IPS DF 4.7 (cell line): Measurements from ENCODE around the gene CXCL5.

Source experiments
- DNase-seq: peaks from one replicate; pipeline ENCODE4 v3.0.0-alpha.2; 2013; ENCODE audit warnings: low spot score; ENCODE audit errors: extremely low read depth

Gene CXCL5

GRCh38 chr4:73998040-73999011, at the start of gene CXCL5:
Gene CXCL5 (minus strand): TSS chr4:73998677. CDS start chr4:73998581, 96 bp downstream.
- DNase-seq = no peak

GRCh38 chr4:74047152-74047551, 48.7 kb upstream of the CXCL5 start:
- DNase-seq = no peak

- no peak for DNase-seq
Measured at GRCh38 chr4:74045772-74046171, 47.3 kb upstream of the CXCL5 start.

GRCh38 chr4:74045247-74045646, 46.8 kb upstream of the CXCL5 start:
- no peak for DNase-seq

- no peak for DNase-seq
Measured at GRCh38 chr4:74044677-74045076, 46.2 kb upstream of the CXCL5 start.

- no peak for DNase-seq
Measured at GRCh38 chr4:74042681-74043080, 44.2 kb upstream of the CXCL5 start.

- DNase-seq = no peak
Measured at GRCh38 chr4:74041418-74041817, 42.9 kb upstream of the CXCL5 start.

- no peak for DNase-seq
Measured at GRCh38 chr4:74039315-74039763, 40.9 kb upstream of the CXCL5 start.

- no peak for DNase-seq
Measured at GRCh38 chr4:74038425-74039314, 40.2 kb upstream of the CXCL5 start, which contains the start of gene CXCL3. Gene CXCL3 (minus strand): TSS chr4:74038689. CDS start chr4:74038611, 78 bp downstream.

- no peak for DNase-seq
Measured at GRCh38 chr4:74038086-74038424, 39.6 kb upstream of the CXCL5 start.

- DNase-seq = no peak
Measured at GRCh38 chr4:74037076-74037955, 38.8 kb upstream of the CXCL5 start.

- no peak for DNase-seq
Measured at GRCh38 chr4:74033739-74034138, 35.3 kb upstream of the CXCL5 start.

- DNase-seq = no peak
Measured at GRCh38 chr4:74032064-74032463, 33.6 kb upstream of the CXCL5 start.

- DNase-seq = no peak
Measured at GRCh38 chr4:74031576-74031975, 33.1 kb upstream of the CXCL5 start.

GRCh38 chr4:74030285-74030684, 31.8 kb upstream of the CXCL5 start:
- DNase-seq = no peak

- DNase-seq = no peak
Measured at GRCh38 chr4:74028504-74028903, 30.0 kb upstream of the CXCL5 start.

GRCh38 chr4:74023709-74024108, 25.2 kb upstream of the CXCL5 start:
- no peak for DNase-seq

- no peak for DNase-seq
Measured at GRCh38 chr4:74021601-74022000, 23.1 kb upstream of the CXCL5 start.

- no peak for DNase-seq
Measured at GRCh38 chr4:74018771-74019170, 20.3 kb upstream of the CXCL5 start.

GRCh38 chr4:74018116-74018515, 19.6 kb upstream of the CXCL5 start:
- DNase-seq = no peak

- DNase-seq = no peak
Measured at GRCh38 chr4:74016068-74016467, 17.6 kb upstream of the CXCL5 start.
